ENCODE data around the gene SERPINB6.

DNA sequence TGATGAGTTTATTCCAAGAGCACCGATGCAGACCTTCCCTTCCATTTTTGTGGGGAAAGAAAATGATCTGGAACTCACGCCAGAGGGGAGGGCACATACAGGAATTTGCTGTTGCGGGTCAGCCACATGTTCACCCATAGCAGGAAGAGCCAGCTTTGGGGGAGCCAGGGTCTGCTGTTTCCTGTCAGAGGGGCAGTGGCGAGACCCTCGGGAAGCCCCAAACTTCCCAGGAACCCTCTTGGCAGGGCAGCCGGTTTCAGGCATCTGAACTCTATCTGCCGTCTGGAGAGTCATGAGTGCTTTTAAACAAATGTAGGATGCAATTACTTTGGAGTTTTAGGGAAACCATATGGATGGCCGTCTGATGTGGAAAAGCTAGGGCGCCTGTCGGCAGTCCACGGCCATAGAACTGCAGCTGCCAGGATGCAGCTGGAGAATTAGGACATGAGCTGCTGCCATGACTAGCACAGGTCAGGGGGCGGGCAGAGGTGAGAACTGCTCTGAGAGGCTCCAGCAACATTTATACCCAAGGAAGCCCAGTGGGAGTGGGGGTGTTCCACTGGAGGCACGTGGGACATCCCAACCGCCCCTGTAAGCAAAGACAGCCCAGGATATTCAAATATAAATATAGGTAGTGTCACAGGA is 53.4 kb downstream of the SERPINB6 start:
- TF ChIP-seq EZH2phosphoT487 (IDR thresholded peaks at IDR 0.05; ENCODE audit: borderline replicate concordance, low read depth) (no peak), YY1 (IDR thresholded peaks at IDR 0.05; ENCODE audit: low read depth) (no peak), FOXJ3 (CRISPR knock-in tag; IDR thresholded peaks at IDR 0.05) (no peak), SIN3A (IDR thresholded peaks at IDR 0.05; ENCODE audit: borderline replicate concordance, low read depth, low read length) (no peak), TCF12 (IDR thresholded peaks at IDR 0.05) (no peak), CTCF (IDR thresholded peaks at IDR 0.05) (no peak), ZBTB33 (IDR thresholded peaks at IDR 0.05; ENCODE audit: borderline replicate concordance, low read depth) (no peak), USF2 (IDR thresholded peaks at IDR 0.05; ENCODE audit: borderline replicate concordance, low read depth, low read length) (no peak), MAX (IDR thresholded peaks at IDR 0.05; ENCODE audit: low read depth) (no peak), JUND (IDR thresholded peaks at IDR 0.05) (no peak)

All from SK-N-SH (cell line).